ENCODE measurements around the gene TBL3.

Gene TBL3

GRCh38 chr16:1976216-1976520 is 4.3 kb downstream of the TBL3 start:
- H3K9ac ChIP-seq (ENCODE audit: low read depth in 1 of 2, low read length in 2 of 2): no peak overlapping the region
- H3K4me1 ChIP-seq (ENCODE audit: control insufficient read depth in 2 of 2, insufficient read depth in 2 of 2, low read length in 2 of 2): peaks cover 25 to 31% of the 10 kb centered on the region in 2 donors
- H3K36me3 ChIP-seq (ENCODE audit: control insufficient read depth in 2 of 2, insufficient read depth in 2 of 2, low read length in 2 of 2): peaks cover 37 to 38% of the 10 kb centered on the region in 2 donors
- no peaks in the 10 kb centered on the region for H3K9me3 ChIP-seq (ENCODE audit: control insufficient read depth in 2 of 2, low read length in 2 of 2)
- no peak overlapping the region for H3K27ac ChIP-seq (ENCODE audit: low read depth in 2 of 2, low read length in 2 of 2)
- H3K4me3 ChIP-seq (ENCODE audit: low read length in 2 of 2): no peak overlapping the region
- H3K27me3 ChIP-seq (ENCODE audit: control insufficient read depth in 2 of 2, insufficient read depth in 2 of 2, low read length in 2 of 2): peaks cover 0 to 8% of the 10 kb centered on the region in 2 donors

GRCh38 chr16:1976951-1977874 is 5.4 kb downstream of the TBL3 start:
- Histone ChIP-seq H3K9me3 (ENCODE audit: control insufficient read depth in 2 of 2, low read length in 2 of 2) (no peaks in the 10 kb centered on the region), H3K36me3 (ENCODE audit: control insufficient read depth in 2 of 2, insufficient read depth in 2 of 2, low read length in 2 of 2) (peaks cover 37 to 38% of the 10 kb centered on the region in 2 donors), H3K9ac (ENCODE audit: low read depth in 1 of 2, low read length in 2 of 2) (no peak overlapping the region), H3K27ac (ENCODE audit: low read depth in 2 of 2, low read length in 2 of 2) (no peak overlapping the region), H3K27me3 (ENCODE audit: control insufficient read depth in 2 of 2, insufficient read depth in 2 of 2, low read length in 2 of 2) (peaks cover 0 to 14% of the 10 kb centered on the region in 2 donors), H3K4me1 (ENCODE audit: control insufficient read depth in 2 of 2, insufficient read depth in 2 of 2, low read length in 2 of 2) (peaks cover 32 to 42% of the 10 kb centered on the region in 2 donors), H3K4me3 (ENCODE audit: low read length in 2 of 2) (no peak overlapping the region)

GRCh38 chr16:1977875-1978268 is 6.0 kb downstream of the TBL3 start:
- no peak overlapping the region for H3K4me3 ChIP-seq (ENCODE audit: low read length in 2 of 2)
- H3K4me1 ChIP-seq (ENCODE audit: control insufficient read depth in 2 of 2, insufficient read depth in 2 of 2, low read length in 2 of 2): peaks cover 32 to 43% of the 10 kb centered on the region in 2 donors
- peaks cover 37 to 38% of the 10 kb centered on the region in 2 donors for H3K36me3 ChIP-seq (ENCODE audit: control insufficient read depth in 2 of 2, insufficient read depth in 2 of 2, low read length in 2 of 2)
- H3K9ac ChIP-seq (ENCODE audit: low read depth in 1 of 2, low read length in 2 of 2): no peak overlapping the region
- H3K27ac ChIP-seq (ENCODE audit: low read depth in 2 of 2, low read length in 2 of 2): no peak overlapping the region
- H3K27me3 ChIP-seq (ENCODE audit: control insufficient read depth in 2 of 2, insufficient read depth in 2 of 2, low read length in 2 of 2): peaks cover 0 to 14% of the 10 kb centered on the region in 2 donors
- H3K9me3 ChIP-seq (ENCODE audit: control insufficient read depth in 2 of 2, low read length in 2 of 2): no peaks in the 10 kb centered on the region

GRCh38 chr16:1978476-1979120 is 6.7 kb downstream of the TBL3 start:
- Histone ChIP-seq H3K36me3 (ENCODE audit: control insufficient read depth in 2 of 2, insufficient read depth in 2 of 2, low read length in 2 of 2) (peaks cover 37 to 38% of the 10 kb centered on the region in 2 donors), H3K27me3 (ENCODE audit: control insufficient read depth in 2 of 2, insufficient read depth in 2 of 2, low read length in 2 of 2) (peaks cover 0 to 14% of the 10 kb centered on the region in 2 donors), H3K9ac (ENCODE audit: low read depth in 1 of 2, low read length in 2 of 2) (peak overlapping the region; percentile 47 to 86), H3K4me3 (ENCODE audit: low read length in 2 of 2) (peak overlapping the region; percentile 54 to 61), H3K9me3 (ENCODE audit: control insufficient read depth in 2 of 2, low read length in 2 of 2) (no peaks in the 10 kb centered on the region), H3K4me1 (ENCODE audit: control insufficient read depth in 2 of 2, insufficient read depth in 2 of 2, low read length in 2 of 2) (peaks cover 39 to 49% of the 10 kb centered on the region in 2 donors), H3K27ac (ENCODE audit: low read depth in 2 of 2, low read length in 2 of 2) (peak overlapping the region; percentile 96 to 98)

- Histone ChIP-seq H3K9me3 (ENCODE audit: control insufficient read depth in 2 of 2, low read length in 2 of 2) (no peaks in the 10 kb centered on the region), H3K9ac (ENCODE audit: low read depth in 1 of 2, low read length in 2 of 2) (peak overlapping the region; percentile 70 to 86), H3K4me3 (ENCODE audit: low read length in 2 of 2) (peak overlapping the region; percentile 57 to 61), H3K27ac (ENCODE audit: low read depth in 2 of 2, low read length in 2 of 2) (peak overlapping the region; percentile 96 to 98), H3K27me3 (ENCODE audit: control insufficient read depth in 2 of 2, insufficient read depth in 2 of 2, low read length in 2 of 2) (peaks cover 0 to 14% of the 10 kb centered on the region in 2 donors), H3K4me1 (ENCODE audit: control insufficient read depth in 2 of 2, insufficient read depth in 2 of 2, low read length in 2 of 2) (peaks cover 40 to 50% of the 10 kb centered on the region in 2 donors), H3K36me3 (ENCODE audit: control insufficient read depth in 2 of 2, insufficient read depth in 2 of 2, low read length in 2 of 2) (peaks cover 35 to 36% of the 10 kb centered on the region in 2 donors)
These were observed 7.6 kb downstream of the TBL3 start for GRCh38 chr16:1979271-1980029.

- peaks cover 46 to 56% of the 10 kb centered on the region in 2 donors for H3K4me1 ChIP-seq (ENCODE audit: control insufficient read depth in 2 of 2, insufficient read depth in 2 of 2, low read length in 2 of 2)
- peak overlapping the region; percentile 96 to 98 for H3K27ac ChIP-seq (ENCODE audit: low read depth in 2 of 2, low read length in 2 of 2)
- H3K9ac ChIP-seq (ENCODE audit: low read depth in 1 of 2, low read length in 2 of 2): peak overlapping the region; percentile 70 to 86
- H3K27me3 ChIP-seq (ENCODE audit: control insufficient read depth in 2 of 2, insufficient read depth in 2 of 2, low read length in 2 of 2): peaks cover 0 to 14% of the 10 kb centered on the region in 2 donors
- H3K9me3 ChIP-seq (ENCODE audit: control insufficient read depth in 2 of 2, low read length in 2 of 2): no peaks in the 10 kb centered on the region
- peaks cover 28 to 29% of the 10 kb centered on the region in 2 donors for H3K36me3 ChIP-seq (ENCODE audit: control insufficient read depth in 2 of 2, insufficient read depth in 2 of 2, low read length in 2 of 2)
- peak overlapping the region; percentile 57 to 61 for H3K4me3 ChIP-seq (ENCODE audit: low read length in 2 of 2)
These were observed 8.3 kb downstream of the TBL3 start for GRCh38 chr16:1980030-1980769.

GRCh38 chr16:1980770-1981087 is 8.9 kb downstream of the TBL3 start:
- no peaks in the 10 kb centered on the region for H3K9me3 ChIP-seq (ENCODE audit: control insufficient read depth in 2 of 2, low read length in 2 of 2)
- peak overlapping the region; percentile 57 to 61 for H3K4me3 ChIP-seq (ENCODE audit: low read length in 2 of 2)
- peaks cover 51 to 61% of the 10 kb centered on the region in 2 donors for H3K4me1 ChIP-seq (ENCODE audit: control insufficient read depth in 2 of 2, insufficient read depth in 2 of 2, low read length in 2 of 2)
- peak overlapping the region; percentile 66 to 86 for H3K9ac ChIP-seq (ENCODE audit: low read depth in 1 of 2, low read length in 2 of 2)
- peaks cover 0 to 14% of the 10 kb centered on the region in 2 donors for H3K27me3 ChIP-seq (ENCODE audit: control insufficient read depth in 2 of 2, insufficient read depth in 2 of 2, low read length in 2 of 2)
- H3K36me3 ChIP-seq (ENCODE audit: control insufficient read depth in 2 of 2, insufficient read depth in 2 of 2, low read length in 2 of 2): peaks cover 24% of the 10 kb centered on the region in 2 donors
- H3K27ac ChIP-seq (ENCODE audit: low read depth in 2 of 2, low read length in 2 of 2): peak overlapping the region; percentile 96 to 98

- peak within 1 kb of the TSS; percentile 66 to 86 for H3K9ac ChIP-seq (ENCODE audit: low read depth in 1 of 2, low read length in 2 of 2)
- H3K4me1 ChIP-seq (ENCODE audit: control insufficient read depth in 2 of 2, insufficient read depth in 2 of 2, low read length in 2 of 2): peaks cover 58 to 68% of the 10 kb centered on the region in 2 donors
- H3K27ac ChIP-seq (ENCODE audit: low read depth in 2 of 2, low read length in 2 of 2): peak within 1 kb of the TSS; percentile 96 to 98
- H3K27me3 ChIP-seq (ENCODE audit: control insufficient read depth in 2 of 2, insufficient read depth in 2 of 2, low read length in 2 of 2): peaks cover 0 to 14% of the 10 kb centered on the region in 2 donors
- no peaks in the 10 kb centered on the region for H3K9me3 ChIP-seq (ENCODE audit: control insufficient read depth in 2 of 2, low read length in 2 of 2)
- peaks cover 24% of the 10 kb centered on the region in 2 donors for H3K36me3 ChIP-seq (ENCODE audit: control insufficient read depth in 2 of 2, insufficient read depth in 2 of 2, low read length in 2 of 2)
- H3K4me3 ChIP-seq (ENCODE audit: low read length in 2 of 2): peak within 1 kb of the TSS; percentile 57 to 61
These were observed 9.6 kb downstream of the TBL3 start, which contains the start of gene NOXO1 for GRCh38 chr16:1981398-1981836. Gene NOXO1 (minus strand): TSS chr16:1981469. CDS start chr16:1981179, 290 bp downstream.

GRCh38 chr16:1982013-1982433 is 10.2 kb downstream of the TBL3 start:
- Histone ChIP-seq H3K4me1 (ENCODE audit: control insufficient read depth in 2 of 2, insufficient read depth in 2 of 2, low read length in 2 of 2) (peaks cover 58 to 72% of the 10 kb centered on the region in 2 donors), H3K9me3 (ENCODE audit: control insufficient read depth in 2 of 2, low read length in 2 of 2) (no peaks in the 10 kb centered on the region), H3K36me3 (ENCODE audit: control insufficient read depth in 2 of 2, insufficient read depth in 2 of 2, low read length in 2 of 2) (peaks cover 24% of the 10 kb centered on the region in 2 donors), H3K27ac (ENCODE audit: low read depth in 2 of 2, low read length in 2 of 2) (peak overlapping the region; percentile 96 to 98), H3K27me3 (ENCODE audit: control insufficient read depth in 2 of 2, insufficient read depth in 2 of 2, low read length in 2 of 2) (peaks cover 0 to 14% of the 10 kb centered on the region in 2 donors), H3K4me3 (ENCODE audit: low read length in 2 of 2) (peak overlapping the region; percentile 29 to 57), H3K9ac (ENCODE audit: low read depth in 1 of 2, low read length in 2 of 2) (peak overlapping the region; percentile 15 to 86)

Measured in mucosa of rectum (tissue), 2 donors.